ENCODE measurements around the gene OR6P1. TPM values are rescaled to one million over a fixed set of nuclear protein-coding genes. Genes with fewer than 3 reads are reported as not detected.

OR6P1 gene
- total RNA-seq, 2 donors from 2014 or later, result not detected

- DNase-seq (no peak), ATAC-seq (no peak)
- H3K4me1 Mint-ChIP-seq, result no peaks in the 10 kb centered on the region
- peaks cover 18% of the 10 kb centered on the region for H3K27me3 Mint-ChIP-seq
- H3K36me3 Mint-ChIP-seq (ENCODE audit: low read depth), result no peaks in the 10 kb centered on the region
- no peak within 1 kb of the TSS for H3K27ac Mint-ChIP-seq
- no peak within 1 kb of the TSS for H3K4me3 Mint-ChIP-seq
- no peaks in the 10 kb centered on the region for H3K9me3 ChIP-seq (ENCODE audit: control insufficient read depth, low read length, poor library complexity, severe bottlenecking)
These were observed 16.0 kb downstream of the OR6P1 start, which contains the start of gene OR6Y1 for GRCh38 chr1:158554352-158554751. Gene OR6Y1, minus strand, starts transcription at chr1:158554405. Its CDS starts 6,300 bp downstream, at chr1:158548105.

- ATAC-seq, result no peak
- DNase-seq, result no peak
- H3K9me3 ChIP-seq (ENCODE audit: control insufficient read depth, low read length, poor library complexity, severe bottlenecking), result no peaks in the 10 kb centered on the region
- Mint-ChIP-seq H3K4me3 (no peak overlapping the region), H3K4me1 (no peaks in the 10 kb centered on the region), H3K27me3 (peaks cover 18% of the 10 kb centered on the region), H3K36me3 (ENCODE audit: low read depth) (no peaks in the 10 kb centered on the region), H3K27ac (no peak overlapping the region)
These were observed 18.1 kb downstream of the OR6P1 start for GRCh38 chr1:158552296-158552695.

- Mint-ChIP-seq H3K4me1 (no peaks in the 10 kb centered on the region), H3K27me3 (peaks cover 9% of the 10 kb centered on the region), H3K27ac (no peak overlapping the region), H3K36me3 (ENCODE audit: low read depth) (no peaks in the 10 kb centered on the region), H3K4me3 (no peak overlapping the region)
- H3K9me3 ChIP-seq (ENCODE audit: control insufficient read depth, low read length, poor library complexity, severe bottlenecking), result no peaks in the 10 kb centered on the region
- no peak for DNase-seq
- ATAC-seq, result no peak
These were observed 22.8 kb downstream of the OR6P1 start for GRCh38 chr1:158547533-158547932.

GRCh38 chr1:158537609-158538008, 32.8 kb downstream of the OR6P1 start:
- Mint-ChIP-seq H3K4me3 (no peak overlapping the region), H3K4me1 (peaks cover 2% of the 10 kb centered on the region), H3K36me3 (ENCODE audit: low read depth) (no peaks in the 10 kb centered on the region), H3K27ac (no peak overlapping the region), H3K27me3 (peaks cover 15% of the 10 kb centered on the region)
- no peak for ATAC-seq
- no peaks in the 10 kb centered on the region for H3K9me3 ChIP-seq (ENCODE audit: control insufficient read depth, low read length, poor library complexity, severe bottlenecking)
- DNase-seq, result no peak

GRCh38 chr1:158534496-158534895, 35.9 kb downstream of the OR6P1 start:
- no peaks in the 10 kb centered on the region for H3K9me3 ChIP-seq (ENCODE audit: control insufficient read depth, low read length, poor library complexity, severe bottlenecking)
- peaks cover 2% of the 10 kb centered on the region for H3K36me3 Mint-ChIP-seq (ENCODE audit: low read depth)
- H3K27ac Mint-ChIP-seq, result no peak overlapping the region
- H3K4me3 Mint-ChIP-seq, result no peak overlapping the region
- ATAC-seq (no peak), DNase-seq (no peak)
- peaks cover 2% of the 10 kb centered on the region for H3K4me1 Mint-ChIP-seq
- peaks cover 42% of the 10 kb centered on the region for H3K27me3 Mint-ChIP-seq

- ATAC-seq, result peak; percentile 76
- H3K4me1 Mint-ChIP-seq, result no peaks in the 10 kb centered on the region
- peaks cover 9% of the 10 kb centered on the region for H3K36me3 Mint-ChIP-seq (ENCODE audit: low read depth)
- peaks cover 75% of the 10 kb centered on the region for H3K27me3 Mint-ChIP-seq
- no peak for DNase-seq
- H3K9me3 ChIP-seq (ENCODE audit: control insufficient read depth, low read length, poor library complexity, severe bottlenecking), result no peaks in the 10 kb centered on the region
- no peak overlapping the region for H3K4me3 Mint-ChIP-seq
- no peak overlapping the region for H3K27ac Mint-ChIP-seq
These were observed 43.1 kb downstream of the OR6P1 start for GRCh38 chr1:158527190-158527815.

GRCh38 chr1:158521666-158522058, 48.7 kb downstream of the OR6P1 start:
- Mint-ChIP-seq H3K27me3 (peaks cover 52% of the 10 kb centered on the region), H3K4me3 (no peak overlapping the region)
- no peak for ATAC-seq

GRCh38 chr1:158520955-158521665, 49.3 kb downstream of the OR6P1 start:
- H3K4me3 Mint-ChIP-seq, result no peak overlapping the region
- H3K36me3 Mint-ChIP-seq (ENCODE audit: low read depth), result peaks cover 4% of the 10 kb centered on the region
- no peak for ATAC-seq
- H3K9me3 ChIP-seq (ENCODE audit: control insufficient read depth, low read length, poor library complexity, severe bottlenecking), result no peaks in the 10 kb centered on the region
- peaks cover 47% of the 10 kb centered on the region for H3K27me3 Mint-ChIP-seq
- H3K4me1 Mint-ChIP-seq, result no peaks in the 10 kb centered on the region
- no peak for DNase-seq
- H3K27ac Mint-ChIP-seq, result no peak overlapping the region

More at GRCh38 chr1:158521666-158522058, 48.7 kb downstream of the OR6P1 start:
- peaks cover 4% of the 10 kb centered on the region for H3K36me3 Mint-ChIP-seq (ENCODE audit: low read depth)
- no peak overlapping the region for H3K27ac Mint-ChIP-seq
- no peaks in the 10 kb centered on the region for H3K9me3 ChIP-seq (ENCODE audit: control insufficient read depth, low read length, poor library complexity, severe bottlenecking)
- DNase-seq, result no peak
- H3K4me1 Mint-ChIP-seq, result no peaks in the 10 kb centered on the region

GRCh38 chr1:158520021-158520420, 50.4 kb downstream of the OR6P1 start:
- no peaks in the 10 kb centered on the region for H3K9me3 ChIP-seq (ENCODE audit: control insufficient read depth, low read length, poor library complexity, severe bottlenecking)
- Mint-ChIP-seq H3K27ac (no peak overlapping the region), H3K4me3 (no peak overlapping the region), H3K27me3 (peaks cover 50% of the 10 kb centered on the region), H3K36me3 (ENCODE audit: low read depth) (peaks cover 4% of the 10 kb centered on the region), H3K4me1 (no peaks in the 10 kb centered on the region)
- DNase-seq (no peak), ATAC-seq (no peak)

GRCh38 chr1:158516966-158517365, 53.4 kb downstream of the OR6P1 start:
- H3K9me3 ChIP-seq (ENCODE audit: control insufficient read depth, low read length, poor library complexity, severe bottlenecking), result no peaks in the 10 kb centered on the region
- DNase-seq (no peak), ATAC-seq (no peak)
- Mint-ChIP-seq H3K4me3 (no peak overlapping the region), H3K36me3 (ENCODE audit: low read depth) (peaks cover 4% of the 10 kb centered on the region), H3K27ac (no peak overlapping the region), H3K27me3 (peaks cover 39% of the 10 kb centered on the region), H3K4me1 (peaks cover 2% of the 10 kb centered on the region)

Other genes with a start within 250 kb of the OR6P1 start
- gene CD1B, start 239.0 kb downstream of the OR6P1 start, total RNA-seq, result not detected
- under 1 TPM in 1 of 2 donors, not detected in 1; 0.42 TPM for gene CD1E, start 216.7 kb downstream of the OR6P1 start, total RNA-seq
- gene OR10T2, start 171.1 kb downstream of the OR6P1 start, total RNA-seq, result not detected
- not detected for gene OR10K2, start 144.3 kb downstream of the OR6P1 start, total RNA-seq
- not detected for gene OR10K1, start 108.7 kb downstream of the OR6P1 start, total RNA-seq
- gene OR10R2, start 98.4 kb downstream of the OR6P1 start, total RNA-seq, result not detected
- not detected for gene OR6Y1, start 16.2 kb downstream of the OR6P1 start, total RNA-seq
- gene OR10X1, start 9.3 kb upstream of the OR6P1 start, total RNA-seq, result not detected
- not detected for gene OR10Z1, start 34.7 kb upstream of the OR6P1 start, total RNA-seq
- not detected for gene SPTA1, start 116.1 kb upstream of the OR6P1 start, total RNA-seq
- not detected for gene OR6K2, start 130.1 kb upstream of the OR6P1 start, total RNA-seq
- not detected for gene OR6K3, start 150.1 kb upstream of the OR6P1 start, total RNA-seq
- not detected for gene OR6K6, start 184.1 kb upstream of the OR6P1 start, total RNA-seq
- gene OR6N1, start 201.6 kb upstream of the OR6P1 start, total RNA-seq, result not detected
- not detected for gene OR6N2, start 210.6 kb upstream of the OR6P1 start, total RNA-seq

All from T-helper 17 cell (primary cell).